Smooth muscle cell (in vitro differentiated cells): Measurements from ENCODE around the gene NGB. TPM values are rescaled to one million over a fixed set of nuclear protein-coding genes. Genes with fewer than 3 reads are reported as not detected.

ENCODE experiments used
- DNase-seq: peaks from one replicate; lab custom pipeline; 2025; ENCODE audit not compliant: unreplicated experiment; lab: John Stamatoyannopoulos, UW
- H2AFZ ChIP-seq: fragments of 200-600 bp; sonication (generic); 2 replicates; pipeline ENCODE4 v1.6.0; 2016; ENCODE audit warnings: antibody characterized with exemption, low read depth, mild to moderate bottlenecking
- H3F3A ChIP-seq: fragments of 200-600 bp; sonication (generic); 2 replicates; pipeline ENCODE4 v1.6.0; 2017; ENCODE audit warnings: antibody characterized with exemption, low read depth
- H3K27ac ChIP-seq: fragments of 200-600 bp; sonication (generic); 2 replicates; pipeline ENCODE4 v1.5.1; 2016; ENCODE audit warnings: low read depth, mild to moderate bottlenecking
- H3K27me3 ChIP-seq: fragments of 200-600 bp; sonication (generic); 2 replicates; pipeline ENCODE4 v1.6.1; 2016; ENCODE audit warnings: low read depth, mild to moderate bottlenecking
- H3K36me3 ChIP-seq: fragments of 200-600 bp; sonication (generic); 2 replicates; pipeline ENCODE4 v1.5.1; 2016; ENCODE audit warnings: low read depth
- H3K4me1 ChIP-seq: fragments of 200-600 bp; sonication (generic); 2 replicates; pipeline ENCODE4 v1.5.1; 2016; ENCODE audit warnings: low read depth
- H3K4me2 ChIP-seq: fragments of 200-600 bp; sonication (generic); 2 replicates; pipeline ENCODE4 v1.6.0; 2016; ENCODE audit warnings: mild to moderate bottlenecking
- H3K4me3 ChIP-seq: fragments of 200-600 bp; sonication (generic); 2 replicates; pipeline ENCODE4 v1.5.1; 2016; ENCODE audit warnings: mild to moderate bottlenecking
- H3K79me2 ChIP-seq: fragments of 200-600 bp; sonication (generic); 2 replicates; pipeline ENCODE4 v1.6.0; 2016; ENCODE audit warnings: low read depth, mild to moderate bottlenecking
- H3K9ac ChIP-seq: fragments of 200-600 bp; sonication (generic); 2 replicates; pipeline ENCODE4 v1.6.0; 2016; ENCODE audit warnings: low read depth
- H3K9me3 ChIP-seq: fragments of 200-600 bp; sonication (generic); replicated peaks from 2 replicates; pipeline ENCODE4 v1.5.1; 2016; ENCODE audit warnings: low read depth
- H4K20me1 ChIP-seq: fragments of 200-600 bp; sonication (generic); 2 replicates; pipeline ENCODE4 v1.6.0; 2016; ENCODE audit warnings: low read depth
- WGBS: methylation state at CpG from one replicate; pipeline ENCODE4 v1.1.7; 2016; ENCODE audit warnings: low lambda C conversion rate; 5-methylcytosine and 5-hydroxymethylcytosine counted together
- polyA plus RNA-seq: library from polyadenylated mRNA; unstranded; fragments of >200 nt; fragmentation: Nextera tagmentation; extraction: Ambion mirVana; gene quantifications from 2 replicates; pipeline ENCODE4 v1.2.1, GENCODE V29; 2016
- total RNA-seq: library from RNA; depleted of rRNA; stranded (reverse); fragments of >200 nt; gene quantifications from 2 replicates; pipeline ENCODE4 v1.2.3, GENCODE V29; 2014
- TF ChIP-seq, protein P1 (sequence below): fragments of 200-600 bp; sonication (generic); IDR thresholded peaks from 2 replicates; pipeline ENCODE4 v1.5.1; 2017; ENCODE audit warnings: borderline replicate concordance, mild to moderate bottlenecking, antibody characterized with exemption; ENCODE audit not compliant: insufficient read depth, poor library complexity, severe bottlenecking

NGB gene
- total and polyA plus RNA-seq, 2 experiments from 2014 or later: not detected

GRCh38 chr14:77249286-77249685 lies 21.7 kb downstream of the NGB start:
- Histone ChIP-seq H3K9me3 (no peaks in the 10 kb centered on the region), H3K27me3 (no peaks in the 10 kb centered on the region), H3K36me3 (no peaks in the 10 kb centered on the region), H3K27ac (no peak overlapping the region), H3F3A (no peaks in the 10 kb centered on the region), H2AFZ (no peak overlapping the region), H3K4me3 (no peak overlapping the region), H4K20me1 (no peaks in the 10 kb centered on the region), H3K4me1 (no peaks in the 10 kb centered on the region), H3K79me2 (no peaks in the 10 kb centered on the region), H3K4me2 (no peak overlapping the region), H3K9ac (no peak overlapping the region)
- no peak for DNase-seq
- TF ChIP-seq, protein P1, sequence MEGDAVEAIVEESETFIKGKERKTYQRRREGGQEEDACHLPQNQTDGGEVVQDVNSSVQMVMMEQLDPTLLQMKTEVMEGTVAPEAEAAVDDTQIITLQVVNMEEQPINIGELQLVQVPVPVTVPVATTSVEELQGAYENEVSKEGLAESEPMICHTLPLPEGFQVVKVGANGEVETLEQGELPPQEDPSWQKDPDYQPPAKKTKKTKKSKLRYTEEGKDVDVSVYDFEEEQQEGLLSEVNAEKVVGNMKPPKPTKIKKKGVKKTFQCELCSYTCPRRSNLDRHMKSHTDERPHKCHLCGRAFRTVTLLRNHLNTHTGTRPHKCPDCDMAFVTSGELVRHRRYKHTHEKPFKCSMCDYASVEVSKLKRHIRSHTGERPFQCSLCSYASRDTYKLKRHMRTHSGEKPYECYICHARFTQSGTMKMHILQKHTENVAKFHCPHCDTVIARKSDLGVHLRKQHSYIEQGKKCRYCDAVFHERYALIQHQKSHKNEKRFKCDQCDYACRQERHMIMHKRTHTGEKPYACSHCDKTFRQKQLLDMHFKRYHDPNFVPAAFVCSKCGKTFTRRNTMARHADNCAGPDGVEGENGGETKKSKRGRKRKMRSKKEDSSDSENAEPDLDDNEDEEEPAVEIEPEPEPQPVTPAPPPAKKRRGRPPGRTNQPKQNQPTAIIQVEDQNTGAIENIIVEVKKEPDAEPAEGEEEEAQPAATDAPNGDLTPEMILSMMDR: no peak
- 93% methylated on average over 7 of the region's 7 CpGs for WGBS

GRCh38 chr14:77248666-77249065 lies 22.3 kb downstream of the NGB start:
- TF ChIP-seq, protein P1: no peak
- Histone ChIP-seq H2AFZ (no peak overlapping the region), H3K9me3 (no peaks in the 10 kb centered on the region), H3F3A (no peaks in the 10 kb centered on the region), H3K27me3 (no peaks in the 10 kb centered on the region), H3K79me2 (no peaks in the 10 kb centered on the region), H3K4me1 (no peaks in the 10 kb centered on the region), H4K20me1 (no peaks in the 10 kb centered on the region), H3K9ac (no peak overlapping the region), H3K27ac (no peak overlapping the region), H3K36me3 (no peaks in the 10 kb centered on the region), H3K4me3 (no peak overlapping the region), H3K4me2 (no peak overlapping the region)
- DNase-seq: no peak
- 89% methylated on average over 7 of the region's 7 CpGs for WGBS

DNA sequence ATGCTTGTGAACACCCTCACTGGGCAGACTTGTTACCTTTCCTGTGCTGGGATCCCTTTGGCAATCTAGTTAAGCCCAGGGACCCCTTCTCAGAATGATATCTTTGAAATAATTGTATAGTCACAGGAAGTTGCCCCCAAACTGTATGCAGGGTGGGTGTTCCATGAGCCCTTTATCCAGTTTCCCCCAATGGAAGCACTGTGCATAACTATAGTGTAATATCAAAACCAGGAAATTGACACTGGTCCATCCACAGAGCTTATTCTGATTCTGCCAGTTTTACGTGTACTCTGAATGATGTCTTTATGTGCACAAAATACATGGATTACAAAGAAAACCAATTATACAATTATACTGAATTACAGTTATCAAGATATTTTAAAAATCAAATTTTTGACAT lies 24.2 kb downstream of the NGB start:
- H3K79me2 ChIP-seq: no peaks in the 10 kb centered on the region
- TF ChIP-seq, protein P1: no peak
- no peak overlapping the region for H3K4me2 ChIP-seq
- no peaks in the 10 kb centered on the region for H4K20me1 ChIP-seq
- no peaks in the 10 kb centered on the region for H3K4me1 ChIP-seq
- no peak for DNase-seq
- H3K9ac ChIP-seq: no peak overlapping the region
- 93% methylated on average over 1 of the region's 1 CpG for WGBS
- H3K27me3 ChIP-seq: no peaks in the 10 kb centered on the region
- no peaks in the 10 kb centered on the region for H3K9me3 ChIP-seq
- H2AFZ ChIP-seq: no peak overlapping the region
- H3F3A ChIP-seq: no peaks in the 10 kb centered on the region
- H3K36me3 ChIP-seq: no peaks in the 10 kb centered on the region
- no peak overlapping the region for H3K4me3 ChIP-seq
- H3K27ac ChIP-seq: no peak overlapping the region

GRCh38 chr14:77245820-77246219 lies 25.2 kb downstream of the NGB start:
- H3K27ac ChIP-seq: no peak overlapping the region
- H3K4me1 ChIP-seq: no peaks in the 10 kb centered on the region
- H2AFZ ChIP-seq: no peak overlapping the region
- no peak overlapping the region for H3K4me3 ChIP-seq
- DNase-seq: no peak
- no peaks in the 10 kb centered on the region for H3K9me3 ChIP-seq
- no peaks in the 10 kb centered on the region for H3F3A ChIP-seq
- H3K27me3 ChIP-seq: no peaks in the 10 kb centered on the region
- TF ChIP-seq, protein P1: no peak
- no peak overlapping the region for H3K4me2 ChIP-seq
- no peak overlapping the region for H3K9ac ChIP-seq
- WGBS: 87% methylated on average over 4 of the region's 4 CpGs
- H4K20me1 ChIP-seq: no peaks in the 10 kb centered on the region
- H3K36me3 ChIP-seq: no peaks in the 10 kb centered on the region
- H3K79me2 ChIP-seq: no peaks in the 10 kb centered on the region
